ENCODE measurements around the gene MYLK. TPM values are rescaled to one million over a fixed set of nuclear protein-coding genes. Genes with fewer than 3 reads are reported as not detected.

The MYLK gene
- total and polyA plus RNA-seq, 10 of the 15 experiments (the other 5 are each of a cell fraction or from before 2014, with no cell fraction given) = 0.04 to 1.6 (median 0.42) TPM; not detected in 1

GRCh38 chr3:123774474-123774873, 109.7 kb downstream of the MYLK start (continued):
- TF ChIP-seq CTCF (IDR thresholded peaks at IDR 0.05 in 2 of 3, conservative IDR thresholded peaks at IDR 0.05 in 1 of 3; ENCODE audit: control insufficient read depth in 2 of 3, extremely low read depth in 1 of 3, insufficient read depth in 1 of 3, low read depth in 3 of 3, low read length in 3 of 3) = no peak
- TF ChIP-seq SIX5 (IDR thresholded peaks at IDR 0.05; ENCODE audit: low read depth, low read length, severe bottlenecking) = no peak

- H4K20me1 ChIP-seq (ENCODE audit: control insufficient read depth, insufficient read depth) = no peaks in the 10 kb centered on the region
- H3K79me2 ChIP-seq (ENCODE audit: control insufficient read depth, insufficient read depth, low read length) = no peaks in the 10 kb centered on the region
- intact Hi-C loops (cut with micrococcal nuclease; ENCODE audit: unreplicated experiment) = no loop called here
- FAIRE-seq (no peak), ATAC-seq (no peak), DNase-seq (ENCODE audit: low read depth, low spot score) (no peak)
- no peak overlapping the region for H3K4me3 ChIP-seq
- no peak overlapping the region for H3K4me2 ChIP-seq (ENCODE audit: control insufficient read depth, insufficient read depth)
- ChIA-PET SMC1A (ENCODE audit: uncharacterized antibody, unreplicated experiment) (interaction anchor here (1.0 kb wide), 2 partner anchors 9 to 17 kb away, joined by 3 read pairs; no protein-coding TSS in a partner anchor), POLR2A (no interaction called here), CTCF (interaction anchor here (0.6 kb wide), 1 partner anchor 1079 kb away, joined by 4 read pairs; no protein-coding TSS in a partner anchor), RAD21 (ENCODE audit: unreplicated experiment) (no interaction called here)
- H3K27me3 ChIP-seq (replicated peaks in 1 of 2; ENCODE audit: control insufficient read depth in 2 of 2, insufficient read depth in 2 of 2, low read length in 1 of 2) = no peaks in the 10 kb centered on the region; a peak in 3 of 4 replicates
- no peak overlapping the region for H2AFZ ChIP-seq (ENCODE audit: control insufficient read depth, low read depth, low read length)
- no peaks in the 10 kb centered on the region for H3K36me3 ChIP-seq (ENCODE audit: control insufficient read depth in 2 of 2, insufficient read depth in 2 of 2, low read length in 1 of 2)
- BruUV-seq (replicated peaks) = no TSS peak
- H3K4me1 ChIP-seq (ENCODE audit: control insufficient read depth, insufficient read depth, low read length) = no peaks in the 10 kb centered on the region
- no peak overlapping the region for H3K9ac ChIP-seq (ENCODE audit: control insufficient read depth, insufficient read depth, low read length)
- WGBS (ENCODE audit: insufficient coverage, insufficient replicate concordance, low lambda C conversion rate, missing lambda C conversion rate) = 9% methylated on average over 7 of the region's 7 CpGs
- in situ Hi-C loops (cut with MboI) = no loop called here
- TF ChIP-seq BHLHE40 (IDR thresholded peaks at IDR 0.05; ENCODE audit: borderline replicate concordance in 1 of 2, low read depth in 2 of 2, low read length in 1 of 2) (no peak), FOXM1 (IDR thresholded peaks at IDR 0.05; ENCODE audit: low read depth, low read length) (no peak), BRCA1 (IDR thresholded peaks at IDR 0.05; ENCODE audit: low read depth, low read length) (no peak), IKZF1 (conservative IDR thresholded peaks at IDR 0.05) (no peak), PAX5 (IDR thresholded peaks at IDR 0.05; ENCODE audit: borderline replicate concordance, low read depth, low read length) (no peak), RB1 (IDR thresholded peaks at IDR 0.05; ENCODE audit: borderline replicate concordance) (no peak), HSF1 (IDR thresholded peaks at IDR 0.05; ENCODE audit: low read depth, low read length) (no peak)
- TF ChIP-seq, protein P1, sequence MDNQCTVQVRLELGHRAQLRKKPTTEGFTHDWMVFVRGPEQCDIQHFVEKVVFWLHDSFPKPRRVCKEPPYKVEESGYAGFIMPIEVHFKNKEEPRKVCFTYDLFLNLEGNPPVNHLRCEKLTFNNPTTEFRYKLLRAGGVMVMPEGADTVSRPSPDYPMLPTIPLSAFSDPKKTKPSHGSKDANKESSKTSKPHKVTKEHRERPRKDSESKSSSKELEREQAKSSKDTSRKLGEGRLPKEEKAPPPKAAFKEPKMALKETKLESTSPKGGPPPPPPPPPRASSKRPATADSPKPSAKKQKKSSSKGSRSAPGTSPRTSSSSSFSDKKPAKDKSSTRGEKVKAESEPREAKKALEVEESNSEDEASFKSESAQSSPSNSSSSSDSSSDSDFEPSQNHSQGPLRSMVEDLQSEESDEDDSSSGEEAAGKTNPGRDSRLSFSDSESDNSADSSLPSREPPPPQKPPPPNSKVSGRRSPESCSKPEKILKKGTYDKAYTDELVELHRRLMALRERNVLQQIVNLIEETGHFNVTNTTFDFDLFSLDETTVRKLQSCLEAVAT (IDR thresholded peaks at IDR 0.05) = no peak
- TF ChIP-seq, protein P2, sequence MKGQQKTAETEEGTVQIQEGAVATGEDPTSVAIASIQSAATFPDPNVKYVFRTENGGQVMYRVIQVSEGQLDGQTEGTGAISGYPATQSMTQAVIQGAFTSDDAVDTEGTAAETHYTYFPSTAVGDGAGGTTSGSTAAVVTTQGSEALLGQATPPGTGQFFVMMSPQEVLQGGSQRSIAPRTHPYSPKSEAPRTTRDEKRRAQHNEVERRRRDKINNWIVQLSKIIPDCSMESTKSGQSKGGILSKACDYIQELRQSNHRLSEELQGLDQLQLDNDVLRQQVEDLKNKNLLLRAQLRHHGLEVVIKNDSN (IDR thresholded peaks at IDR 0.05; ENCODE audit: borderline replicate concordance, extremely low read length, insufficient read depth, low read depth, low read length) = no peak
- H3K9me3 ChIP-seq (replicated peaks; ENCODE audit: control insufficient read depth, insufficient read depth, low read length) = no peaks in the 10 kb centered on the region
- no peak overlapping the region for H3K27ac ChIP-seq (ENCODE audit: control insufficient read depth, insufficient read depth)
These were observed 110.3 kb downstream of the MYLK start for GRCh38 chr3:123773681-123774431.
